GM18861 (cell line): Measurements from ENCODE around the gene MAP3K3.
A peak's percentile ranks its signal among the peaks of the same experiment; 100 is the strongest.

Source experiments
- ATAC-seq: cut with Tn5 transposase; IDR thresholded peaks from one replicate; pipeline ENCODE4 v1.9.1; 2021; ENCODE audit not compliant: unreplicated experiment

Gene MAP3K3

GRCh38 chr17:63621684-63622573 lies at the start of gene MAP3K3:
Gene MAP3K3 (plus strand): TSS chr17:63622417. CDS start chr17:63622760, 343 bp downstream.
- peak; percentile 86 for ATAC-seq

GRCh38 chr17:63573634-63574033 lies 48.6 kb upstream of the MAP3K3 start:
- ATAC-seq: no peak

DNA sequence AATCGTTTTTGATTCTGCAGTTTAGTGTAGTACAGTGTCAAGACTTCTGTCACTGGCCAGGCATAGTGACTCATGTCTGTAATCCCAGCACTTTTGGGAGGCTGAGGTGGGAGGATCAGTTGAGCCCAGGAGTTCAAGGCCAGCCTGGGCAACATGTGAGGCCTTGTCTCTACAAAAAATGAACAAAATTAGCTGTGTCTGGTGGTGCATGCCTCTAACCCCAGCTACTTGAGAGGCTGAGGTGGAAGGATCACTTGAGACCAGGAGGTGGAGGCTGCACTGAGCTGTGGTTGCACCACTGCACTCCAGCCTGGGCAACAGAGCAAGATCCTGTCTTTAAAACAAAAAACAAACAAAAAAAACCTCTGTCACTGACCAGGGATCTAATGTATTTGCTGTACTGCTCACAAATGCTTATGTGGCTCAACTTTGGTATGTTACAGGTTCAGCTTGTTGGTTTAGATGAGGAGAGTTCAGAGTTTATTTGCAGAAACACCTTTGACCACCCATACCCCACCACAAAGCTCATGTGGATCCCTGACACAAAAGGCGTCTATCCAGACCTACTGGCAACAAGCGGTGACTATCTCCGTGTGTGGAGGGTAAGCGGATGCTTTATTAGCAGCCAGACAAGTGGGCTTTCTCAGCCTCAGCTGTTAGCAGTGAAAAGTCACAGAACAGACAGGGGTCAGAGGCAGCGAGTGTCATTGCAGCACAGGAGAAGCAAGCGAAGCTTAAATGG lies 44.0 kb upstream of the MAP3K3 start:
- ATAC-seq: no peak

DNA sequence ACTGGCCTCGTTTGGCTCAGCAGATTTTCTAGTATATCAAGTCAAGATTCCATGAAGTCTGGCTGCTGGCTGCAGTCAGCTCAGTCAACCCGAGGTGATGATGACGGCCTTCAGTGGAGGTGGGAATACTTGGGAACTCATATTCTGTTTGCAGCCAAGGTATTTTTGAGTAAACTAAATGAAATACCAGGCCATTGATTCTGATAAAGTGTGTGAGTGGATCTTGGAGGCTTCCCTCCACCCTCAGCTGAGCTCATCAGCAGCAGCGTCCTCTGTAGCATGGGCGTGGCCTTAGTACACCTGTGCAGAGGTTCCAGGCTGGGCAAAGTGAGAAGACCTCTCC lies 43.5 kb upstream of the MAP3K3 start:
- no peak for ATAC-seq

GRCh38 chr17:63579633-63580032 lies 42.6 kb upstream of the MAP3K3 start:
- no peak for ATAC-seq

DNA sequence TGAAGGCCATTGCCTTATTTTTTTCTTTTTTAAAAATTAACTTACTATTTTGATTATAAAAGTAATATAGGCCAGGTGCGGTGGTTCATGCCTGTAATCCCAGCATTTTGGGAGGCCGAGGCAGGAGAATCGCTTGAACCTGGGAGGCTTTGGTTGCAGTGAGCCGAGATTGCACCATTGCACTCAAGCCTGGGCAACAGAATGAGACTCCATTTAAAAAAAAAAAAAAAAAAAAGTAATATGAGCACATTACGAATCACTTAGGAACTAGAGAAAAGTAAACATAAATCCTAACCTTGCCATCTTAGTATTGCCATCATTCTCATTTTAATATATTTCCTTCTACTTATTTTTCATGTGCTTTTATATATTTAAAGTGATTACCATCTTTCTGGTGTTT lies 34.4 kb upstream of the MAP3K3 start:
- ATAC-seq: no peak

DNA sequence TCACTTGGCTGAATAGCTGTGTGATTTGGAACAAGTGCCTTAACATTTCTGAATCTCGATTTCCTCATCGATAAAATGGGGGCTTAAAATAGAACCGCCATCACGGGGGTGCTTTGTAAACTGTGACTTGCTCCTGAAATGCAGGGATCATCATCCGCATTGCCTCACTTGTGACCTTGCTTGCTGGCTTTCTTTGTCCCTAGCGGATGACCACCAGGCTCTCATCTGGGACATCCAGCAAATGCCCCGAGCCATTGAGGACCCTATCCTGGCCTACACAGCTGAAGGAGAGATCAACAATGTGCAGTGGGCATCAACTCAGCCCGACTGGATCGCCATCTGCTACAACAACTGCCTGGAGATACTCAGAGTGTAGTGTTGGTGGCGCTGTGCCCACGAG lies 33.4 kb upstream of the MAP3K3 start:
- no peak for ATAC-seq

DNA sequence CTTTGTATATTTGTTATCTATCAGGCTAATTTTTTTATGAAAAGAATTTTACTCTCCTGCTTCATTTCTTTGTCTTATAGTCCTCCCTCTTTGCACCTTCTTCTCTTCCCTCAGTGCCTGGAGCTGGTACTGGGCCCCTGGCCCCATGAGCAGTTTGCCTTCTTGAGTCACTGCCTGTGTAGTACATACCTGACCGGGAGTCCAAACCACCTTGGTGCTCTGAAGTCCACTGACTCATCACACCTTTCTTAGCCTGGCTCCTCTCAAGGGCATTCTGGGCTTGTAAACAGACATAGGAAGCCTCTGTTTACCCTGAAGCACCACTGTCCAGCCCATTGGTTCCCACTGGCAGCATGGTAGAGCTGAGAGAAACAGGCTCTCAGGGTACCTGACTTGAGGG lies 32.6 kb upstream of the MAP3K3 start:
- no peak for ATAC-seq

DNA sequence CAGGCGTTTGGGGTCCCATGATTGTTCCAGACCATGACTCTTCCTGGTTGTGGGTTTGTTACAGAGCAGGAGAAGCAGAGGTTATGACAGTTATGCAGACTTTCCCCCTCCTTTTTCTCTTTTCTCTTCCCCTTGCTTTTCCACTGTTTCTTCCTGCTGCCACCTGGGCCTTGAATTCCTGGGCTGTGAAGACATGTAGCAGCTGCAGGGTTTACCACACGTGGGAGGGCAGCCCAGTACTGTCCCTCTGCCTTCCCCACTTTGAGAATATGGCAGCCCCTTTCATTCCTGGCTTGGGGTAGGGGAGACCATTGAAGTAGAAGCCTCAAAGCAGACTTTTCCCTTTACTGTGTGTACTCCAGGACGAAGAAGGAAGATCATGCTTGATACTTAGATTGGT lies 29.4 kb upstream of the MAP3K3 start:
- no peak for ATAC-seq

GRCh38 chr17:63595132-63595531 lies 27.1 kb upstream of the MAP3K3 start:
- no peak for ATAC-seq

- no peak for ATAC-seq
These were observed 25.2 kb upstream of the MAP3K3 start for GRCh38 chr17:63596856-63597586.

- no peak for ATAC-seq
These were observed 23.9 kb upstream of the MAP3K3 start for GRCh38 chr17:63598281-63598680.

GRCh38 chr17:63600569-63601438 lies 21.4 kb upstream of the MAP3K3 start, which contains the start of gene TACO1:
Gene TACO1 (plus strand): TSS chr17:63600895. CDS start chr17:63601084, 189 bp downstream.
- ATAC-seq: peak; percentile 76

- ATAC-seq: no peak
These were observed 20.5 kb upstream of the MAP3K3 start for GRCh38 chr17:63601439-63602371.

- no peak for ATAC-seq
These were observed 12.2 kb upstream of the MAP3K3 start for GRCh38 chr17:63609816-63610573.

DNA sequence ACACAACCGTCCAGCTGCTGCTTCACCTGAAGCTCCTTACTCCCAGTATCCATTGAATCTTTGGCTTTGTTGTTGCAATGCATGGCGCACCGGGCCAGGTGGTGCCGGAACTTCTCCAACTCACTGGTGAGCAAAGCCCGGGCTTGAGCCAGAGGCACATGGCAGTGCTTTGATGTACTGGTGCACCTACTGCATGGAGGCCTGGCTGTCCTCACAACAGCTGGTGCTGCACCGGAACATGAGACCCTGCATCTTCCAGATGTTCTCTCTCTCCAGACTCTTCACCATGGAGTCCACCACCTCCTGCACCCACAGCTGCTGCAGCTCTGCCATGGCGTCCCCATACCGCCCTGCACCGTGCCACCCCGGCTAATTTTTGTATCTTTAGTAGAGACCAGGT lies 11.4 kb upstream of the MAP3K3 start:
- ATAC-seq: no peak

- no peak for ATAC-seq
These were observed 10.9 kb upstream of the MAP3K3 start for GRCh38 chr17:63611354-63611753.

GRCh38 chr17:63613663-63614062 lies 8.6 kb upstream of the MAP3K3 start:
- ATAC-seq: no peak

GRCh38 chr17:63621229-63621683 lies 961 bp upstream of the MAP3K3 start:
- no peak for ATAC-seq
